RWPE2 (cell line): ENCODE results near the gene INPP5E.
"Not testable (repeated sequence)": the region's sequence is repeated elsewhere in the genome, so short reads cannot be mapped to it uniquely, and the experiment has no call there.

Source experiments
- ATAC-seq: fragments of 200-7000 bp; cut with Tn5 transposase; 3 replicates; pipeline ENCODE4 v1.9.1; 2021; ENCODE audit warnings: low read depth
- DNase-seq: peaks from one replicate; pipeline ENCODE4 v3.0.0-alpha.2; 2020; ENCODE audit warnings: low spot score
- H3K27ac ChIP-seq: fragments of 450-650 bp; 2 replicates; pipeline ENCODE4 v1.5.1; 2017; ENCODE audit warnings: mild to moderate bottlenecking; ENCODE audit not compliant: poor library complexity, severe bottlenecking
- H3K27me3 ChIP-seq: fragments of 250-450 bp; sonication (Bioruptor Pico); 2 replicates; pipeline ENCODE4 v1.5.1; 2021; ENCODE audit warnings: mild to moderate bottlenecking, moderate library complexity; ENCODE audit not compliant: insufficient read depth, poor library complexity, severe bottlenecking
- H3K36me3 ChIP-seq: fragments of 250-450 bp; sonication (Bioruptor Pico); 2 replicates; pipeline ENCODE4 v1.5.1; 2020; ENCODE audit warnings: low read depth, mild to moderate bottlenecking, moderate library complexity
- H3K4me1 ChIP-seq: fragments of 250-450 bp; sonication (Bioruptor Pico); 2 replicates; pipeline ENCODE4 v1.5.1; 2021; ENCODE audit warnings: mild to moderate bottlenecking, moderate library complexity; ENCODE audit not compliant: insufficient read depth, poor library complexity, severe bottlenecking
- H3K4me3 ChIP-seq: fragments of 250-450 bp; sonication (Bioruptor Pico); 2 replicates; pipeline ENCODE4 v1.5.1; 2021; ENCODE audit warnings: mild to moderate bottlenecking, moderate library complexity; ENCODE audit not compliant: severe bottlenecking
- H3K9me3 ChIP-seq: fragments of 250-450 bp; sonication (Bioruptor Pico); 2 replicates; pipeline ENCODE4 v1.5.1; 2021; ENCODE audit warnings: mild to moderate bottlenecking, moderate library complexity; ENCODE audit not compliant: severe bottlenecking
- TF ChIP-seq, protein P1 (sequence below): fragments of 450-650 bp; IDR thresholded peaks from one replicate; pipeline ENCODE4 v1.5.1; 2017; ENCODE audit warnings: mild to moderate bottlenecking, moderate library complexity; ENCODE audit not compliant: poor library complexity, severe bottlenecking

INPP5E gene

GRCh38 chr9:136410500-136411287 is 29.0 kb downstream of the INPP5E start, which contains the start of the genes ENTR1 and PMPCA:
Gene ENTR1, minus strand, starts transcription at chr9:136410614. Its CDS starts 217 bp downstream, at chr9:136410397.
Gene PMPCA, plus strand, starts transcription at chr9:136410658. Its CDS starts 11 bp downstream, at chr9:136410669.
- Histone ChIP-seq H3K36me3 (peaks cover 72% of the 10 kb centered on the region), H3K4me3 (peak within 1 kb of the TSS; percentile 76), H3K27ac (peak within 1 kb of the TSS; percentile 66), H3K9me3 (no peaks in the 10 kb centered on the region), H3K27me3 (no peaks in the 10 kb centered on the region), H3K4me1 (peaks cover 8% of the 10 kb centered on the region)
- ATAC-seq: peak; percentile 71
- peak; percentile 89 for DNase-seq
- TF ChIP-seq, protein P1, sequence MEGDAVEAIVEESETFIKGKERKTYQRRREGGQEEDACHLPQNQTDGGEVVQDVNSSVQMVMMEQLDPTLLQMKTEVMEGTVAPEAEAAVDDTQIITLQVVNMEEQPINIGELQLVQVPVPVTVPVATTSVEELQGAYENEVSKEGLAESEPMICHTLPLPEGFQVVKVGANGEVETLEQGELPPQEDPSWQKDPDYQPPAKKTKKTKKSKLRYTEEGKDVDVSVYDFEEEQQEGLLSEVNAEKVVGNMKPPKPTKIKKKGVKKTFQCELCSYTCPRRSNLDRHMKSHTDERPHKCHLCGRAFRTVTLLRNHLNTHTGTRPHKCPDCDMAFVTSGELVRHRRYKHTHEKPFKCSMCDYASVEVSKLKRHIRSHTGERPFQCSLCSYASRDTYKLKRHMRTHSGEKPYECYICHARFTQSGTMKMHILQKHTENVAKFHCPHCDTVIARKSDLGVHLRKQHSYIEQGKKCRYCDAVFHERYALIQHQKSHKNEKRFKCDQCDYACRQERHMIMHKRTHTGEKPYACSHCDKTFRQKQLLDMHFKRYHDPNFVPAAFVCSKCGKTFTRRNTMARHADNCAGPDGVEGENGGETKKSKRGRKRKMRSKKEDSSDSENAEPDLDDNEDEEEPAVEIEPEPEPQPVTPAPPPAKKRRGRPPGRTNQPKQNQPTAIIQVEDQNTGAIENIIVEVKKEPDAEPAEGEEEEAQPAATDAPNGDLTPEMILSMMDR: no peak

GRCh38 chr9:136409557-136410455 is 29.8 kb downstream of the INPP5E start:
- peak overlapping the region; percentile 66 for H3K27ac ChIP-seq
- ATAC-seq (peak; percentile 49), DNase-seq (peak; percentile 61)
- H3K27me3 ChIP-seq: no peaks in the 10 kb centered on the region
- TF ChIP-seq, protein P1: no peak
- H3K36me3 ChIP-seq: peaks cover 72% of the 10 kb centered on the region
- peaks cover 8% of the 10 kb centered on the region for H3K4me1 ChIP-seq
- no peaks in the 10 kb centered on the region for H3K9me3 ChIP-seq
- peak overlapping the region; percentile 76 for H3K4me3 ChIP-seq

DNA sequence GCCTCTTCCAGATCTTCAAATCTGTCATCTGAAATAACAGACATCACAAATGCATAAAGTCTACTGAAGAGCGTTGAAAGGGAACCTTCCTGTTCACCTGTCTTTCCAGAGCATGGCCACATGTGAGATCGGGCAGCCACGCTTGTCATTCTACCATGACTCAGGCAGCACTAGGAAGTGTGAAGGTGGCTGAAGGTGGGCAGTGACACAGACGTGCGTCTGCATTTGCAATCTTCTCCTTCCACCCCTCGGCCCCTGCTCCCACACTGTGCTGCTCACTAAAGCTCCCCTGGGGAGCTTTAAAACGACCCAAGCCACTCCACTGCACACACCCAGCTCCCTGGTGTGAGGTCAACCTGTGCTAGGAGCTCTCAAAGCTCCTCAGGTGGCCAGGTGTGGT is 31.7 kb downstream of the INPP5E start:
- Histone ChIP-seq H3K36me3 (peaks cover 65% of the 10 kb centered on the region), H3K4me1 (peaks cover 8% of the 10 kb centered on the region), H3K9me3 (no peaks in the 10 kb centered on the region), H3K27ac (no peak overlapping the region), H3K27me3 (no peaks in the 10 kb centered on the region), H3K4me3 (no peak overlapping the region)
- ATAC-seq (no peak), DNase-seq (no peak)
- TF ChIP-seq, protein P1: no peak

DNA sequence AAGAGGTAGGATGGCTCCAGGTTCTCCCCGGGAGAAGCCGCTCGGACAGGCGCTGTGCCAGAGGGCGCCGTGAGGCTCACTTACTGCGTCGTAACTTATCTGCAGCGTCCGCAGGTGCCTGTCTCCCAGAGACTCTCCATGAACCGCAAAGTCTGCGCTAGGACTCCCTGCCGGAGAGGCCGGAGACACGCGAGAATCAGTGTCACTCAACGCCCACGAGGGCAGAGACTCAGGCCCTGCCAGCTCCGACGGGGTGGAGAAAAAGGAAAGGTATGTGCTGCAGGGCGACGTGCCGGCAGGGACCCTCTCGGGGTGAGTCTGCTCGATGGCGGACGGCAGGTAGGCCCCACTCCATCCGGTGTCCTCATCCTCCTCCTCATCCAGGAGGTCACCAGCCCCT is 32.6 kb downstream of the INPP5E start:
- H3K9me3 ChIP-seq, H3K4me1 ChIP-seq, H3K27me3 ChIP-seq, H3K27ac ChIP-seq, ATAC-seq, H3K4me3 ChIP-seq: not testable (repeated sequence)
- DNase-seq: peak; percentile 49
- H3K36me3 ChIP-seq: peaks cover 56% of the 10 kb centered on the region

GRCh38 chr9:136405904-136406303 is 33.7 kb downstream of the INPP5E start:
- H3K4me3 ChIP-seq, DNase-seq, H3K4me1 ChIP-seq, H3K9me3 ChIP-seq, H3K27me3 ChIP-seq, H3K27ac ChIP-seq, ATAC-seq: not testable (repeated sequence)
- peaks cover 55% of the 10 kb centered on the region for H3K36me3 ChIP-seq
